Measurements from ENCODE around the gene TLL1.

DNA sequence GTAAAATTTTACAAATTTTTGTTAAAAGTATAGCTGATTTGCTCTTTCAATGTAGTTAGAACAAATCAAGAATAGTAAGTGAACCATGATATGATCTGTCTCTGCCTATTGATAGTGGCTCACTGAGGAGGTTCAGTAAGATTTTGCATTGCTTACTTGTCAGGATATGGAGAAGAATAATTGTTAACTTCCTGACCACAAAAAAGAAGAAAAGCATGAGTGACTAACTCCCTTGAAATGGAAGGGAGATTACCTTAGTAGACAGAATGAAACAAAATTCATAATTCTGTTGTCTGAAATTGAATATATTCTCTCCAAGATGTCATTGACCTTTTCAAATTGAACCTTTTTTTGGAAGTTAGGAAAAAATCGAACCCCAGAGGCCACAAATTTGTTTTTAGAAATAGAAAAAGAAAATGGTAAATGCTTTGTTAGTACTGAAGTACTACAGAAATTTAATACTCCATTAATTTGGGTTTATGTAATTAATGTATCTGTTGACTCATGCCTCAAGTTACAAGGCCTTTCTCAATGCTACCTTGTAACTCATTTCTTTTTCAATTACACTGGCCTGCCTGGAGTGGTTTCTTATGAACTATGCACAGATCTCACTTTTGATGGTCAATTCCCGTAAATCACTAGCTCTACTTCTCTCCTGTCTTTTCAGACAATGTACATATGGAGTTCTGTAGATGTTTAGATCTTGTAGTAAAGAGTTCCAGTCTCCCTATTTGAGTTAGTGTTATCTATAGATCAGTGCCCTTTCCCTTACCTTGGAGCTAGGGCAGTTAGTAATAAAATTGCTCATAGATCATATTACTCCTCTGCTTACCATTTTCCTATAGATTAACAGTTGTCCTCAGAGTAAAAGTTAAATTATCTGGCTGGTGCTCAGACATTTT, 139.3 kb downstream of the TLL1 start:
- TF ChIP-seq EZH2 (IDR thresholded peaks at IDR 0.05): no peak
- no peak for TF ChIP-seq POLR2AphosphoS5 (IDR thresholded peaks at IDR 0.05; ENCODE audit: borderline replicate concordance, low read depth, low read length)
